ENCODE measurements around the gene EIF5.

EIF5 gene

GRCh38 chr14:103393070-103393469, 59.0 kb downstream of the EIF5 start:
- Histone ChIP-seq H3K9me2 (replicated peaks; ENCODE audit: low read depth, low read length) (no peaks in the 10 kb centered on the region), H3K4me1 (ENCODE audit: insufficient read depth, low read length, poor library complexity, severe bottlenecking) (peaks cover 55% of the 10 kb centered on the region), H4K20me1 (ENCODE audit: insufficient read depth, low read length, poor library complexity, severe bottlenecking) (peaks cover 75% of the 10 kb centered on the region), H3K9ac (ENCODE audit: low read depth, low read length, poor library complexity, severe bottlenecking) (no peak overlapping the region), H3K4me2 (ENCODE audit: low read depth, low read length, poor library complexity, severe bottlenecking) (peak overlapping the region; percentile 7), H3K4me3 (ENCODE audit: low read length, poor library complexity, severe bottlenecking) (no peak overlapping the region), H3F3A (ENCODE audit: low read depth) (0 out of 2 replicates have a peak, but pooled peaks cover 5% of the 10 kb centered on the region), H2AFZ (ENCODE audit: low read length) (no peak overlapping the region), H3K79me2 (ENCODE audit: insufficient read depth, low read length) (peaks cover 98% of the 10 kb centered on the region), H3K27me3 (ENCODE audit: insufficient read depth, low read length, poor library complexity, severe bottlenecking) (no peaks in the 10 kb centered on the region), H3K9me3 (ENCODE audit: insufficient read depth, low read depth, low read length) (no peaks in the 10 kb centered on the region), H3K36me3 (ENCODE audit: insufficient read depth, low read length) (no peaks in the 10 kb centered on the region)
- TF ChIP-seq EZH2phosphoT487 (IDR thresholded peaks at IDR 0.05; ENCODE audit: borderline replicate concordance) = no peak
- no peak for TF ChIP-seq CTCF (conservative IDR thresholded peaks at IDR 0.05; ENCODE audit: low read length)

GRCh38 chr14:103393676-103394626, 59.9 kb downstream of the EIF5 start:
- H3K4me2 ChIP-seq (ENCODE audit: low read depth, low read length, poor library complexity, severe bottlenecking) = peak overlapping the region; percentile 53
- peaks cover 55% of the 10 kb centered on the region for H3K4me1 ChIP-seq (ENCODE audit: insufficient read depth, low read length, poor library complexity, severe bottlenecking)
- TF ChIP-seq CTCF (conservative IDR thresholded peaks at IDR 0.05; ENCODE audit: low read length) (peak; percentile 79), EZH2phosphoT487 (IDR thresholded peaks at IDR 0.05; ENCODE audit: borderline replicate concordance) (no peak)
- no peak overlapping the region for H2AFZ ChIP-seq (ENCODE audit: low read length)
- no peak overlapping the region for H3K9ac ChIP-seq (ENCODE audit: low read depth, low read length, poor library complexity, severe bottlenecking)
- no peaks in the 10 kb centered on the region for H3K9me3 ChIP-seq (ENCODE audit: insufficient read depth, low read depth, low read length)
- H3K36me3 ChIP-seq (ENCODE audit: insufficient read depth, low read length) = no peaks in the 10 kb centered on the region
- no peaks in the 10 kb centered on the region for H3K27me3 ChIP-seq (ENCODE audit: insufficient read depth, low read length, poor library complexity, severe bottlenecking)
- peak overlapping the region; percentile 30 for H3K4me3 ChIP-seq (ENCODE audit: low read length, poor library complexity, severe bottlenecking)
- 0 out of 2 replicates have a peak, but pooled peaks cover 5% of the 10 kb centered on the region for H3F3A ChIP-seq (ENCODE audit: low read depth)
- H4K20me1 ChIP-seq (ENCODE audit: insufficient read depth, low read length, poor library complexity, severe bottlenecking) = peaks cover 75% of the 10 kb centered on the region
- no peaks in the 10 kb centered on the region for H3K9me2 ChIP-seq (replicated peaks; ENCODE audit: low read depth, low read length)
- H3K79me2 ChIP-seq (ENCODE audit: insufficient read depth, low read length) = peaks cover 98% of the 10 kb centered on the region
